Lower leg skin (tissue), 3 donors: ENCODE data around the gene CHPF2.

Experiments used
- POLR2A ChIP-seq, 2 donors: fragments of 450-650 bp; IDR thresholded peaks; one replicate each; pipeline ENCODE4 v1.6.1; 2016 to 2017; ENCODE audit warnings: antibody characterized with exemption in 2 of 2, mild to moderate bottlenecking in 1 of 2, moderate library complexity in 1 of 2
- TF ChIP-seq, protein P1 (sequence below), 3 donors: fragments of 450-650 bp; IDR thresholded peaks; one replicate each; pipeline ENCODE4 v1.5.1; 2016; ENCODE audit warnings: antibody characterized with exemption in 3 of 3, mild to moderate bottlenecking in 3 of 3, moderate library complexity in 2 of 3

- TF ChIP-seq, protein P1, sequence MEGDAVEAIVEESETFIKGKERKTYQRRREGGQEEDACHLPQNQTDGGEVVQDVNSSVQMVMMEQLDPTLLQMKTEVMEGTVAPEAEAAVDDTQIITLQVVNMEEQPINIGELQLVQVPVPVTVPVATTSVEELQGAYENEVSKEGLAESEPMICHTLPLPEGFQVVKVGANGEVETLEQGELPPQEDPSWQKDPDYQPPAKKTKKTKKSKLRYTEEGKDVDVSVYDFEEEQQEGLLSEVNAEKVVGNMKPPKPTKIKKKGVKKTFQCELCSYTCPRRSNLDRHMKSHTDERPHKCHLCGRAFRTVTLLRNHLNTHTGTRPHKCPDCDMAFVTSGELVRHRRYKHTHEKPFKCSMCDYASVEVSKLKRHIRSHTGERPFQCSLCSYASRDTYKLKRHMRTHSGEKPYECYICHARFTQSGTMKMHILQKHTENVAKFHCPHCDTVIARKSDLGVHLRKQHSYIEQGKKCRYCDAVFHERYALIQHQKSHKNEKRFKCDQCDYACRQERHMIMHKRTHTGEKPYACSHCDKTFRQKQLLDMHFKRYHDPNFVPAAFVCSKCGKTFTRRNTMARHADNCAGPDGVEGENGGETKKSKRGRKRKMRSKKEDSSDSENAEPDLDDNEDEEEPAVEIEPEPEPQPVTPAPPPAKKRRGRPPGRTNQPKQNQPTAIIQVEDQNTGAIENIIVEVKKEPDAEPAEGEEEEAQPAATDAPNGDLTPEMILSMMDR (IDR thresholded peaks at IDR 0.05) = no peak
- TF ChIP-seq POLR2A (IDR thresholded peaks at IDR 0.05) = no peak
These were observed 40.6 kb downstream of the CHPF2 start for GRCh38 chr7:151272877-151273276.
